ENCODE data around the gene HIP1. TPM values are rescaled to one million over a fixed set of nuclear protein-coding genes. Genes with fewer than 3 reads are reported as not detected.
A peak's percentile ranks its signal among the peaks of the same experiment; 100 is the strongest.

HIP1 gene
- polyA plus RNA-seq, 2 of the 4 experiments (the other 2 are of a cell fraction), result 17.3 to 33.4 TPM

GRCh38 chr7:75737856-75738603, 711 bp downstream of the HIP1 start (continued):
- no peak for TF ChIP-seq REST (IDR thresholded peaks at IDR 0.05)
- no peak for TF ChIP-seq HES2 (IDR thresholded peaks at IDR 0.05)
- no peak for TF ChIP-seq TP53 (CRISPR knock-in tag; IDR thresholded peaks at IDR 0.05)

GRCh38 chr7:75735581-75736350, 3.0 kb downstream of the HIP1 start:
- CTCF ChIA-PET, result interaction anchor here (0.6 to 1.1 kb wide), 2 partner anchors 8 to 92 kb away, joined by 3 to 4 read pairs; no protein-coding TSS in a partner anchor
- H3K4me1 ChIP-seq, result peaks cover 60% of the 10 kb centered on the region
- WGBS (ENCODE audit: missing lambda C conversion rate), result 92% methylated on average over 9 of the region's 9 CpGs
- no peak for DNase-seq (ENCODE audit: low read depth in 1 of 2, low spot score in 1 of 2)
- no peak overlapping the region for H3K4me3 ChIP-seq
- H3K9me3 ChIP-seq, result no peaks in the 10 kb centered on the region
- peak overlapping the region; percentile 52 to 79; a peak in 4 of 6 replicates for H3K27ac ChIP-seq
- no peak for FAIRE-seq
- POLR2A ChIA-PET, result no interaction called here
- no peak overlapping the region for H3K4me2 ChIP-seq
- TF ChIP-seq POLR2A (IDR thresholded peaks at IDR 0.05; ENCODE audit: low read length), result no peak
- ATAC-seq, result no peak

GRCh38 chr7:75734586-75735458, 3.9 kb downstream of the HIP1 start:
- Histone ChIP-seq H3K4me1 (peaks cover 59% of the 10 kb centered on the region), H3K27ac (peak overlapping the region; percentile 79 to 84), H3K9me3 (no peaks in the 10 kb centered on the region), H3K4me3 (no peak overlapping the region), H3K4me2 (peak overlapping the region; percentile 49)
- POLR2A ChIA-PET, result no interaction called here
- CTCF ChIA-PET, result no interaction called here
- 39% methylated on average over 9 of the region's 9 CpGs for WGBS (ENCODE audit: missing lambda C conversion rate)
- peak in 1 of 2 experiments; percentile 8; a peak in 3 of 6 replicates for ATAC-seq
- 0 out of 2 replicates have a peak, but pooled peaks have one; percentile 12 for TF ChIP-seq USF2 (IDR thresholded peaks at IDR 0.05)
- no peak for TF ChIP-seq NPAS2 (CRISPR knock-in tag; IDR thresholded peaks at IDR 0.05; ENCODE audit: borderline replicate concordance)
- peak; percentile 8; the same call in 1 of the 2 replicates for TF ChIP-seq FOXS1 (CRISPR knock-in tag; IDR thresholded peaks at IDR 0.05)
- peak; percentile 75; the same call in 1 of the 2 replicates for TF ChIP-seq RCOR1 (IDR thresholded peaks at IDR 0.05; ENCODE audit: low read depth, low read length)
- peak; percentile 61; the same call in 1 of the 2 replicates for TF ChIP-seq CHD4 (IDR thresholded peaks at IDR 0.05; ENCODE audit: borderline replicate concordance)
- peak; percentile 74 for TF ChIP-seq MAX (IDR thresholded peaks at IDR 0.05)
- peak; percentile 89 for TF ChIP-seq ZFP36 (IDR thresholded peaks at IDR 0.05; ENCODE audit: borderline replicate concordance, partially characterized antibody)
- TF ChIP-seq CEBPB (IDR thresholded peaks at IDR 0.05), result no peak
- peak; percentile 92; the same call in 1 of the 2 replicates for TF ChIP-seq HDAC2 (IDR thresholded peaks at IDR 0.05)
- TF ChIP-seq KDM1A (IDR thresholded peaks at IDR 0.05; ENCODE audit: low read depth), result peak; percentile 94
- no peak for TF ChIP-seq HOXA7 (CRISPR knock-in tag; IDR thresholded peaks at IDR 0.05)
- no peak for TF ChIP-seq BHLHE40 (IDR thresholded peaks at IDR 0.05; ENCODE audit: low read depth, low read length)
- peak; percentile 40 to 84 for DNase-seq (ENCODE audit: low read depth in 1 of 2, low spot score in 1 of 2)
- no peak for FAIRE-seq
